HG03575 (cell line): ENCODE results near the gene ESPNL.
"Not testable (repeated sequence)": the region's sequence is repeated elsewhere in the genome, so short reads cannot be mapped to it uniquely, and the experiment has no call there.

Source experiments
- ATAC-seq: cut with Tn5 transposase; IDR thresholded peaks from one replicate; pipeline ENCODE4 v1.9.1; 2021; ENCODE audit not compliant: unreplicated experiment, insufficient number of reproducible peaks, low FRiP score; ENCODE audit errors: extremely low read depth

Gene ESPNL

DNA sequence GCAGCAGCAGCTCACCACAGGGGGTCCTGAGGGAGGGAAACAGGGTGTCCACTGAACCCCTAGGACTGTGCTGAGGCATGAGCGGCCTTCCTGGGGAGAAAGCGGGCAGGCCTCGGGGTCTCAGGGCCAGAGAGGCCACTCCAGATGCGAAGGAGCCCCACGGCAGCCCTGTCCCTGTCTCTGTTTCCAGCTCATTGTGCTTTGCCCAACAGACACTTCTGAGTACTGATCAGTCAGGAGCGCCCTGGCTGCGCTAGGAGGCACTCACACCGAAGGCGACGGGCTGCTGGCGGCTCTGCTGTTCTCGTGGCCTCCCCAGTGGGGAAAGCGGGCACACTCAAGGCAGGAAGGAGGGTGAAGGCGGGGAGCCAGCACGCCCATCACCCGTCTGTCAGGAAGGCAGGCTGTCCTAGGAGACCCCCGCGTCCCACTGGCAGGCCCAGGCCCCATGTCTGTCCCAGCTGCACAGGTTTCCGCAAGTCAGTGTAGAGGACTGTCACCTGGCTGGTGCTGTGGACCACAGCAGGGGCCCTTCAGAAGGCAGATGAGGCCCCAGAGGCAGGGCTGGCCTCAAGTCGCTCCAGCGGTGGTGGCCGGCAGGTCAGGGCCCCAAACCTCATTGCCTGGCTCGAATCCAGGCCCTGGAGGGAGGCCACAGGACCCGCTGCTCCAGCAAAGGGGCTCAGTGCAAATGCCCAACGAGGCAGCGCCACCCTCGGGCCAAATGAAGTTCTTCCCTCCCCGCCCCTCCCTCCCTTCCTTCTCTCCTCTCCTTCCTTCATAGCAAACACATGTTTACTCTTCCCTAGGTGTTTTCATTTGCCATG is 6.8 kb downstream of the ESPNL start:
- no peak for ATAC-seq

GRCh38 chr2:238107525-238108422 is 7.6 kb downstream of the ESPNL start:
- no peak for ATAC-seq

- no peak for ATAC-seq
Measured at GRCh38 chr2:238108423-238109183, 8.5 kb downstream of the ESPNL start.

DNA sequence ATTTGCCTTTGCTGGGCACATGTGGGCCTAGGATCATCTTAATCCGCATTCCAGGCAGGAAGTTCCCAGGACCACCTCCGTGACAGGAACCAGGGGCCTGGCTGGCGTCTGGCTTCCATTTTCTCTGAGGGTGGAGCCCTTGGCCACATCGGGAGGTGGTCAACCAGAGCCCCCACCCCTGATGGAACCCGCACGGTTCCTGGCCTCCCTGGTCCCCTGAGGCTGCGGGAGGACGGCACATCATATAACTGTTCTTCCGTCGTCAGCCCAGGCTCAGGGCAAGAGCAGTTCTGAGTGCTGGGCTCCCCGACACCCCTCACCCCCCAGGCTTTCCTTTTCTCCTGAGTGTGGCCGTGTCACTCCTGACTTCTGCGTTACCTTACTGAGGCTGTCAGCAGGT is 13.5 kb downstream of the ESPNL start:
- ATAC-seq = no peak

DNA sequence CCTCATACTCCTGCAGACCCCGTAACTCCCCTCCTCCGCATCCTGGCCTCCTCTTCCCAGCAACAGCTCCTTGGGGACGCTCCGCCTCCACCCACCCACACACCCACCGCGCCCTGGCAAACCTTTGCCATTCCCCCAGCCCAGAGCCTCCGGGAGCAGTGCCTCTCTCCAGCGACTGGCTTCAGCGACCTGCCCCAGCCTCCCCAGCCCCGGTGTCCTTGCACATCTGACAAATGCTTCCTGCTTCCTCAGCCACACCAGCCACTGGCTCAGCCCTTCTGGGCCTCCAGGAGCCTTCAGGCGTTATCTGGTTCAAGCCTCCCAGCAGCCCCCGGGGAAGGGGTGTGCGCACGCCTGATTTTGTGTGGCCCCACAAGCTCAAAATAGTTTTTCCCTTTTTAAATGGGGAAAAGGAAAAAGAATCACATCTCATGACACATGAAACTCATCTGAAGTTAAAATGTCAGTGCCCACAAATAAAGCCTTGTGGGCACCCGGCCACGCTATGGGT is 14.2 kb downstream of the ESPNL start:
- ATAC-seq = no peak

- no peak for ATAC-seq
Measured at GRCh38 chr2:238114851-238115660, 14.9 kb downstream of the ESPNL start.

- not testable (repeated sequence) for ATAC-seq
Measured at GRCh38 chr2:238115709-238116108, 15.6 kb downstream of the ESPNL start.

GRCh38 chr2:238116298-238117198 is 16.4 kb downstream of the ESPNL start:
- ATAC-seq = no peak

DNA sequence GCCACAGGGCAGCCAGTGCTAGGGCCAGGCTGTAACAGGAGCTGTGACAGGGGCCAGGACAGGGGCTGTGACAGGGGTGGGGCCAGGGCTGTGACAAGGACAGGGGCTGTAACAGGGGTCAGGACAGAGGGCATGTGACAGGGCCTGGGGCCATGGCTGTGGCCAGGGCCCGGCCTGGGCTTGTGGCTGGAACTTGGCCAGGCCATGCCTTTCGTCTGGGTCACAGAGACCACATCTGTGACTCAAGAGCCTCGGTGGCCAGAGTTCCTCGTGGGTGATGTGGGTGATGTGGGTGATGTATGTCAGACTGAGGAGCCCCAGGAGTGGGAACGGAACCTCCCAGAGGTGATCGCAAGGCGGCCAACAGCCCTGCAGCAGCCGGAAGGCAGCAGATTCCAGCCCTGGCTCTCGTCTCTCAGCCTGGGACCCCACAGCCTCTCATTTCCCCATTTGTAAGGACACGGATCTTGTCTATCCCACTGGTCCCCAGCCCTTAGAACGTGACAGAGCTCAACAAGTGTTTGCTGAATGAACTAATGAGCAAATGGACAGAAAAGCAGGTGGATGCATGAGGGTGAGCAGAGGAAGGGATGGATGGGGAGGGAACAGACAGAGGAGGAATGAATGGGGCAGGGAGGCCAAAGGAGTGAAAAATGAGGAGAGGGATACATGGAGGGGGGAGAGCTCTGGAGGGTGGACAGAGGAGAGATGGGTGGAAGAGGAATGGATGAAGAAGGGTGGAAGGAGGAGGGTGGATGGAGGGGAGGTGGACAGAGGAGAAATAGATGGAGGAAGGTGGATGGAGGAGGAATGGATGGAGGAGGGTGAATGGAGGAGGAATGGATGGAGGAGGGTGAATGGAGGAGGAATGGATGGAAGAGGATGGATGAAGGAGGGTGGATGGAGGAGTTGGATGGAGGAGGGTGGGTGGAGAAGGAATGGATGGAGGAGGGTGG is 17.3 kb downstream of the ESPNL start:
- no peak for ATAC-seq

DNA sequence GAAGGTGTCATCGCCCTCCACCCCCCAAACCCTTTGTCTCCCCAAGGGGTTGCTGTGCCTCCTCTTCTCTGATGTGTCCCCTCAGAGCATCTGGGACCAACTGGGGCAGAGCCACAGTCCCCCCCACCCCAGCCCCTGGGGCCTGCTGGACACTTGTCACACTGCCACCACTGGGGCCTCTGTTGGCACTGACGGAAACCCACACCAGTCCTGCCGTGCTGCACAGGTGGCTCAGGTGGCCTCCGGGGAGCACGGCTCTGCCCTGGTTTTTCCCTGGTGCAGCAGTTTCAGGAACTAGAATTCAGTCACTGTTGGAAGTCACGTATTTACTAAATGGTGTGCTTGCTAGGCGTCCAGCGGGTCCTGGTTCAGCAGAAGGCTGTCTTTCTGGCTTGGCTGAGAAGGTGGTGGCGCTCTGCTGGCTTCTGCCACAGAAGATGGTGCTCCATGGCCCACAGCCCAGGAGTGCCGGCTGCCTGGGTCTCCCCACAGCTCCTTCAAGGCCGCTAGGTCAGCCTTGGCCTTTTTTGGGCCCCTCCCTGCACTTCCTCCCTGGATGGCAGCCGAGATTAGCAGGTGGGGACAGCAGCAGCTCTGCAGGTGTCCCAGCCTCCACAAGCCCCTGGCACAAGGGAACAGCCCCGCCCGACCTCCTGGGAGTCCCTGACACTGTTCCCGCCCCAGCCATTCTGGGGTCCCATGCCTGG is 19.8 kb downstream of the ESPNL start:
- no peak for ATAC-seq

DNA sequence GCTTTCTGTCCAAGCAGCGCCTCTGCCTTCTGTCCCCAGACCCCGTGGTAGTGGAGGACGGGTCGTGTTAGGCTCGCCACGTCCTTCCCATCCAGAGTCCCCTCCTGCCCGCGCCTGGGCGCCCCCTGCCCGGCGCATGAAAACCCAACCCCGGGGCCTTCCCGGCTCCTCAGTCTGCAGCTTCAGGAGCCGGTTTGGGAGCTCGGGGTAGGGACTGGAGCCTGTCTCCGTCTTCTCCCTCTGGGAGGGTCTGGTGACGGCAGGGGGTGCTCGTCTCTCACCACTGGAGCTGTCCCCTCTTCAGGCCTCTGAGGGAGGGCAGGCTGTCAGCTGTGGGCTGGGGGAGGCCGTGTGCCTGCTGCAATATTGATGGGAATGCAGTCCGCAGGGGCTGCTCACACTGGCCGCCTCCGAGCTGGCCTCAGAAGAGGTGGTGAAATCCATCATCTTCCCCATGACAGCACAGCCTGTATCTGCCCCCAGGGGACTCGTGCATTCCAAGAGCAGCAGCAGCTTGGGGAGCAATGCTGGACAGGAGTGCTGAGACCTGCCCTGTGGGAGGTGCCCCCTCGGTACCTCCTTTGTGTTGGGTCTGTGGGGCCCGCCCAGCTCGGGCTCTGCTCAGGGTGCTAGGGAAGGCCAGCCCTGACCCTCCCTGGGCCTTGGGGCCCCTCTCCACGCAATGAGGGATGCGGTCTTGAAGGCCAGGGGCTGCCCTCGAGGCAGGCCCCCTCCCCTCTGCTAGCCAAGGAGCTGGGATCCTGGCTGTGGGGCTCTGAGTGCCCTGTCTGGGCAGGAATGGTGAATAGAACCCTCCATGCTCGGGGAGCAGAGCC is 20.5 kb downstream of the ESPNL start:
- ATAC-seq = no peak

- ATAC-seq = no peak
Measured at GRCh38 chr2:238121511-238122286, 21.6 kb downstream of the ESPNL start.

DNA sequence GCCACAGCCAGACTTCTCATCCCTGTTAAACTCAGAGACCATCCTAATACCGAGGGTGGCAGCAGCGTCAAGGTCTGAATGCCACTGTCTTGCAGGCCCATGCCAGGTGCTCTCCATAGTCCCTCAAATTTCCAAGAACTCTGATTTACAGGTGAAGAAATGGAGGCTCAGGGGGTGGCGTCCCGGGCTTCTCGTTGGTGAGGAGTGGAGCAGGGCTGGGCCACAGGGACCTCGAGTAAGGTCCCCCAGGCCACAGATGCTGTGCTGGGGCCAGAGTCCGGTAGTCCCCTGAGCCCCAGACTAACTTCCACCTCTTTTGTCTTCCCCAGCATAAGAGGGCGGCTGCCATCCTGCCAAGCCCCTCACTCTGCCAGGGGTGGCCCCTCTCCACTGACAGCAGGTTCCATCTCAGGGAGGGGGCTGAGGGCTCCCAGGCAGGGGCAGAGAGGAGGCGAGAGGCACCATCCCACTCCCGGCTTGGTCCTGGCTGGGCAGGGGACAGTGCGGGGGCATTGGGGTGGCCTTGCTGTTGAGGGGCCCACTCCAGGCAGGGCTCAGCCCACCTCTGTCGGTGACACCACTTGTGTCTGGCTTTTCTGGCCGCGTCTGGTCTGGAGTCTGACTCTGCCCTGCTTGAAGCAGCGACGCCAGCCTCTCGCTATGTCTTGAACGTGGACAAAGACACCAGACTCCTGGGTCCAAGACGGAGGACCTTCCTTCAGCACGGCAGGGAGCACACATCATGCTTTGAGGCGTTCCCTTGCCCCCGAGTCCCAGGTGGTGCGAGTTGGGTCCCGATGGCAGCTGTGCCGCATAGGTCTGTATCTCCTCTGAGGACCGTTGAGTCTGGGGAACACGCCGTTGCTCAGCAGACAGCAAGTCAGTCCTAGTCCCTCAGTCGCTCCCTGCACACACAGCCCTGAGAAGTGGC is 22.4 kb downstream of the ESPNL start:
- ATAC-seq = no peak
